T-helper 1 cell treated with Interleukin-12 subunit alpha and Interleukin-12 subunit beta and Interleukin-4 antibody, amounts not matched to agents 30 ng/mL and 1 ng/mL, for 36 hours (primary cell): ENCODE results near the gene PITPNM1. TPM values are rescaled to one million over a fixed set of nuclear protein-coding genes. Genes with fewer than 3 reads are reported as not detected.

Source experiments
- intact Hi-C: fragments of 100-400 bp; cut with micrococcal nuclease; formaldehyde crosslinking; loops from one replicate; pipeline ENCODE4 v1.15.1; 2024
- total RNA-seq: library from RNA; stranded (reverse); gene quantifications from 2 replicates; pipeline ENCODE4 v1.2.3, GENCODE V29; 2022

Gene PITPNM1
- total RNA-seq, 1 donor from 2014 or later, result 119 TPM

DNA sequence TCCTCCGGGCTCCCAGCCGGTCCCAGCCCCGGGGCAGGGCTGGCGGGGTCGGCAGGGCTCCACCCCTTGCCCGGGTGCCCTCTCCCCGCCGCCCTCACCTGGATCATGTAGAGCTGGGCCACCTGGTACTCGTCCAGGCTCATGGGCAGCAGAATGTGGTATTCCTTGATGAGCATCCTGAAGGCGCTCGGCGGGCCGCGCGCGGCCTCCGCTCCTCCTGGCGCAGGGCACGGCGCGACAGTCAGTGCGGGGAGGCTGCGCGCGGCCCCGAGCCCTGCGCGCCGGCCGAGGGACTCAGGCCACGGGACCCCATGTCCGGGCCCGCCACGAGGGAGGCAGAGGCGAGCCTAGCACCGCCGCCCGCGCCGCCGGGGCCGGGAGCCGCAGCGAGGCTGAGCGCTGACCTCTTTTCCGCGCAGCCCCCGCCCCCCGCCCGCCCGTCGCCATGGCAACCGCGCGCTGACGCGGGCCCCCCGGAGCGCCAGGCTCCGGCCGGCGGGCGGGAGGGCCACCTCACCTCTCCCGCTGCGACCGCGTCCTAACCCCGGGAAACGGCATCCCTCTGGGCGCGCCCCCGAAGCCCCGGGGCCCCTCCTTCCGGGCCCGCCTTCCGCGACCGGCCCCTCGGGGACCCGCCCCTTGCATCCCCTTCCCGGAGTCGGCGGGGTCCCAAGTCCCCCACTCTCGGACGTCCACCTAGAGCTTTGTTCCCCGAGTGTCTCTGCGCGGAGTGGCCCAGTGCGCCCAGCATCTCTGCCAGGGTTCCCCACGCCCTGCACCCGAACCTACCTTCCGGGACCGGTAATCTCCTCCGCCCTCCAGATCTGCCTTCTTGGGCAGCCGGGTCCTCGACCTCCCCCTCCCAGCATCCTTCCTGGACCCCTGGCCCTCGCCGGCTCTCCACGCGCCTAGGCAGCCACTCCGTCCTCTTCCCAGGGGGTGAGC lies 886 bp downstream of the PITPNM1 start:
- intact Hi-C loops, result no loop called here

DNA sequence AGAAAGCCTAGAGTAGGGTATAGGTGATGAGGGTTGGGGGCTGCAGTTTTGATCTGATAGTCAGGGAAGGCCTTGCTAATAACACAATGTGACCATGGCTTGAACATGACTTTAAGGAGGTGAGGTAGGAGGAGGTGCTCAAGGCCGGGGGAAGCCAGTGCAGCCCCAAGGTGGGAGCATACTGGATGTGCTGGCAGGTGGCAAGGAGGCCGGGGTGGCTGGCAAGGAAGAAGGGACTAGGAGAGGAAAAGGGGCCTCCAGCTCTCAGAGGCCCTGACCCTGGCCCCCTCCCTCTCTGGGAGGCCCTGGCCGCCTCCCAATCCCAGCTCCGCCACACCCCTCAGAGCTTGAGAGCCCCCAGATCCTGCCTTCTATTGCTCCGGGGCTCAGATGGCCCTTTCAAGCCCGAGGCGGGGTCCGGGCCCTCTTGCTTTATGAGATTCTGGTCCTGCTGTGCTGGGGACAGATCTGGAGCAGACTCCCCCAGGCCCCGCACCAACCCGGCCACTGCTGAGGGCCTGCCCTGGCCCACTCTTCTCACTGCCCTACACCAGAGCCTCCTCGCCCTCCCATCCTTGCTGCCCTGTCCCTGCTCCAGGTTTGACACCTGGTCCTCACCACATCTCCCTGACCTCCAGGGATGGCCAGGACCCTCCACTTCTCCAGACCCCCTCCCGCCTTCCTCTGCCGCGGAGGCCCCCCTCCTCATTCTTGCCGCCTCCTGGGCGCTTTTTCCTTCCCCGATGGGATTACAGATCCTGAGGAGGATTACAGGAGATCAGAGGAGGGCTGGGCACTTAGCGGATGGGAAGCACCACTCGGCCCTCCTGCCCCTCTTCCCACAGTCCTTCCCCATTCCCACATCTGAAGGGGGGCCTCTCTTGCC lies 1.8 kb downstream of the PITPNM1 start:
- intact Hi-C loops, result no loop called here

DNA sequence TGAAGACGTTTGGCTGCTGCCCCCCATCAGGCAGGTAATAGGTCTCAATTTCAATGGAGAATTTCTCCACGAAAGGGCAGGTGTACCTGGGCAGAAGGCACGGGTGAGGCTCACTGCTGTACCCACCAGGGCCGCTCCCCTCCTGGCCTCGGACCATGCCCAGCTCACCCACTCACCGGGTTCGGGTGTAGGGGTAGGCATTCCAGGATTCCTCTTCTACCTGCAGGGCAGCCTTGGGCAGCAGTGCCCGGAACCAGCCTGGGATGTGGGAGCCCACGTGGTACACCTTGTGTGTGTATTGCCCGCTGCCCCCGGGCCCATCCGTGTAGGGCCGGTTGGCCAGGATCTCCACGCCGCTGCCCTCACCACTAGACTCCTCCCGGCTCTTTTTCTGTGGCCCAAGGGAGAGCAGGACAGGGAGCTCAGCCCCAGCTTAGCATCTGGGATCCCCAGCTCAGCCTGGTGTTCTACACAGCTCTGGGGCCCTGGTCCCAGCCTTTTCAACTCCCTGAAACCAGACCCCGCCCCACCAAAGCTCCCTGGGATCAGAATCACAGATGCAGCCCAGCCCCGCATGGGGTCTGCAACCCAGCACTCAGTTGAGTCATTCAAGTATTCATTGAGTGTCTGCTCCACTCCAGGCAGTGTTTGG lies 2.7 kb downstream of the PITPNM1 start:
- intact Hi-C loops, result no loop called here

- intact Hi-C loops, result no loop called here
Observed at GRCh38 chr11:67501854-67502253, 3.3 kb downstream of the PITPNM1 start.

- intact Hi-C loops, result no loop called here
Observed at GRCh38 chr11:67500831-67501715, 4.1 kb downstream of the PITPNM1 start.

DNA sequence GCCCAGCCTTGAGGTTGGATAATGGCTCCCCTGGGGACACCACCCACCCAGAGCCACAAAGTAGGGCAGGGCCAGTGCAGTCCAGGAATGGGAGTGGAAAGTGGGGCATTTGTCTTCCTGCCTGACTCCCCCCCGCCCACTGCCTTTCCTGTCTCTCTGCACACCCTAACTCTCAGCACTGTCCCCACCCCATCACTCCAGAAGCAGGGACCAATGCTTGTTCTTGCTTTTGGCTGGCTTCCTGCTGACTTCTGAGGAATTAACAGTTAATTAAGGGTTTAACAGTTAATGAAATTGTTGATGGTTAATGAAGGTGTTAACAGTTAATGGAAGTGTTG lies 4.7 kb downstream of the PITPNM1 start:
- intact Hi-C loops, result no loop called here

GRCh38 chr11:67499808-67500483 lies 5.2 kb downstream of the PITPNM1 start:
- intact Hi-C loops, result no loop called here

DNA sequence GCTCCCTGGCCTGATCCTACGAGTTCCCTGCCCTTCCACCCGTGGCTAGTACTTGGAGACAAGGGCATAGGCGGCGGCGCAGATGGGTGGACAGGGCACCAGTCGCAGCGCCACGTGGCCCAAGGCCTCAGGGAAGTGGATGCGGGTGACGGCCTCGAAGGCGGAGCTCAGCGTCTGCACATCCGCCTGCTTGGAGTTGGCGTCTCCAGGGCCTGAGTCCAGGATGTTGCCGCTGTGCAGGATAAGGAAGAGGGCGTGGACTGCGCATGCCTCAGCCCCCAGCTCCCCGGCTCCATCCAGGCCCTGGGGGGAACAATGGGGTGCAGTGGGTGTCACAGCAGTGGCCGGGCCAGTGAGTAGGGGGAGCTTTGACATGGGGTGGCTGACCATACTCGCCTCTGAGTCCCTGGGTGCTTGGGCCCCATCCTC lies 6.6 kb downstream of the PITPNM1 start:
- intact Hi-C loops, result no loop called here

DNA sequence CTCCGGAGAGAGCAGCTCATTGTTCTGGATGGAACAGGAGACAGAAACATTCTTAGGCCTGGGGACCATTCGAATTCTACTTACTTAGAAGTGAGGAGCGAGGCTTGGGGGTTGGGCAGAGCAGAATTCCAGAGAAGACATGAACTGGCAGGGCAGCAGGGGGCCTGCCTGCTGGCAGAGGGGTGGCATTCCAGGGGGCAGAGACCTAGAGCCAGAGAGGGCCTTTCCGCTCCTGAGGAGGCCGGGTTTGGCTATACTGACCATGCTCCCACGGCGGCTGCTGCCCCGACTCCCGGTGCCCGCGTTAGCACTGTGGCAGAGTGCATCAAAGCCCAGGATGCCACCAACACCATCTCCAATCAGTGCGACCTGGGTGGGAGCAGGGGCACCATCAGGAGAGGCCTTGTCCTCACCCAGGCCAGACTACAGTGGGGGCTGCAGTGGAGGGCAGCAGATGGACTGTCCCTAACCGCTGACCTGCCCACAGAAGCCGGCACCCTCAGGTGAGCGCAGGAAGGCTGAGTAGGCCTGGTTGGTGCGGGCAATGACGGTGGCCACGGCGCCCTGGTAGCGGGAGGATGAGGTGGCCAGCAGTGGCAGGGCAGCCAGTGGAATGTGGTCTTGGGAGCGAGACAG lies 7.4 kb downstream of the PITPNM1 start:
- intact Hi-C loops, result no loop called here

DNA sequence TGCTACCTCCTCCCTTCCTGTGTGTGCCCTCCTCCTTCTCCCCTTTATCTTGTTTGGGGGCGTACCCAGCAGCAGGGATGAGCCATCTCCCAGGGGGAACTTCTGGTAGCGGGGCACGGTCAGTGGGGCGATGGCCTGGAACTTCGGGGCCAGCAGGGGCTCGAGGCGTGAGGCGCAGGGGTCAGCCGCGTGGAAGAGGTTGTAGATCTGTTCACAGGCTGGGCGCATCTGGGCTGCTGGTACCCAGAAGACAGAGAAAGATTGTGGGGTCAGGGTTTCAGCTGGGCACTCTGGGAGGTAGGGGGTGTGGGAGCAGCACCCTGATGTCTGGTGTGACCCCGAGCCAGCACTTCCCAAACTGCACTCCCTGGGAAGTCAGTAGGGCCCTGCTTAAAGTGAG lies 9.1 kb downstream of the PITPNM1 start:
- intact Hi-C loops, result no loop called here

DNA sequence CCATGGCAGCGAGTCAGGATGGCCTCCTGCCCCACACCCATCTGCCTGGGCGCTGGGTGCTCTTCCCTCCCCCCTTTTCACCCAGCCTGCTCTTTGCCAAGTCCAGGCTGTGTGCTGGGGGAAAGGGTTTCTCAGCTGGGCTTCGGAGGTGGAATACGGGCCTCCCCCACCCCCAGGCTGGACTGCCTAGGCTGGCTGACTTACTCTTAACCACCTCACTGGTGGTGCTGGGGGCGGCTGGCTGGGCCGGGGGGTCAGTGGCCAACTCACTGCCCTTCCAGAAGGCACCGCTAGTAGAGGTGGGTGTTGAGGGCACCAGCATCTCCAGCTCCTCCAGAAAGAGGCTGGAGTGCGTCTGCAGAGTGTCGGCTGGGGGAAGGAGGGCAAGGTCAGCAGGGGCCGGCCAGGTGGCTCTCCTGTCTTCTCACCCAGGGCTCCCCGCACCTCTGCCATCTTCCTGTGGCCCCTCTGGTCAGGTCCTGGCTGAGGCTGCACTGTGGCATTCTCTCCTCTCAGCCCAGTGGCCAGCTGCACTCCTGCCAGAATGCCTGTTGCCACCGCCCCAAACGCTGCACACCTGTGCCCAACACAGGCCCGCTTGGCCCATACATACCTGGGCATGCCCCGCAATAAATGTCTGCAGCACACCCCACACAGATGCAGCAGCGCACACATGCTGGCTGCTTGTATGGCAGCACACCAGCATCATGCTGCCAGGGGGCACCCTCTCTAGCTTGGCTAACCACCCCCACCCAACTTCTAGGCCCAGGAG lies 9.7 kb downstream of the PITPNM1 start:
- intact Hi-C loops, result no loop called here

GRCh38 chr11:67494371-67495233 lies 10.6 kb downstream of the PITPNM1 start:
- intact Hi-C loops, result no loop called here

DNA sequence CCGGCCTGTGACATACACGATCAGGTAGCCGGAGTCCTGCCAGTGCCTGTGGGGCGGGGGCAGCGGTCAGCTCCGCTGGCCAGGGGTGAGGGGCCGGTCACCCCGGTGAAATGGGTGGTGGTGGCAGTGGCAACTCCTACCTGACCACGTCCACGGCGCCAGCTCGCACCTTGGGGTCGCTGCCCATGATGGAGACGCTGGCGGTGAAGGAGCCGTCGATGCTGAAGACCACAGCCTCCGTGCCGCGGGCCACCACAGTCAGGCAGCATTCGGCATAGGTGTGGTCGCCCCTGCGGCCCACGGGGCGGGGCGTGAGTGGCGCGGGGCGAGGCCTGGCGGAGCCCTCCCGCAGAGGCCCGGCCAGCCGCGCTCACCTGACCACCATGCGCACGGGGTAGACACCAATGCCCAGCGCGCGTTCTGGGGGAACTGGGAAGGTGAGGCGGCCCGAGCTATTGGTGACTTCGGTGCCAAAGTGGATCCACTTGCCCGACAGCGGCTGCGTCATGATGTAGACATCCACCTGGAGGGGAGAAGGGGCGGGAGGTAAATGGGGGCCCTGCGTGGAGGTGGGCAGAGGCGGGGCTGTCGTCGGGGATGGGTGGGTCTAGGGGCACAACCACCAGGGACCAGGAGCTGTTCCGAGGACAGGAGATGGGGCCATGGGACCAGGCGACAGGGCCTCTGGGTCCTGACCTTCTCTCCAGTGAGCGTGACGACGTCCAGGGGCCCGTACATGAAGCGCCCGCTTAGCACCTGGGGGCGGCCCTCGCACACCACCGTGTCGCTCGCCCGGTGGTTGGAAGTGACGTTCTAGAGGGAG lies 11.4 kb downstream of the PITPNM1 start:
- intact Hi-C loops, result no loop called here

- intact Hi-C loops, result no loop called here
Observed at GRCh38 chr11:67492801-67493547, 12.2 kb downstream of the PITPNM1 start.

DNA sequence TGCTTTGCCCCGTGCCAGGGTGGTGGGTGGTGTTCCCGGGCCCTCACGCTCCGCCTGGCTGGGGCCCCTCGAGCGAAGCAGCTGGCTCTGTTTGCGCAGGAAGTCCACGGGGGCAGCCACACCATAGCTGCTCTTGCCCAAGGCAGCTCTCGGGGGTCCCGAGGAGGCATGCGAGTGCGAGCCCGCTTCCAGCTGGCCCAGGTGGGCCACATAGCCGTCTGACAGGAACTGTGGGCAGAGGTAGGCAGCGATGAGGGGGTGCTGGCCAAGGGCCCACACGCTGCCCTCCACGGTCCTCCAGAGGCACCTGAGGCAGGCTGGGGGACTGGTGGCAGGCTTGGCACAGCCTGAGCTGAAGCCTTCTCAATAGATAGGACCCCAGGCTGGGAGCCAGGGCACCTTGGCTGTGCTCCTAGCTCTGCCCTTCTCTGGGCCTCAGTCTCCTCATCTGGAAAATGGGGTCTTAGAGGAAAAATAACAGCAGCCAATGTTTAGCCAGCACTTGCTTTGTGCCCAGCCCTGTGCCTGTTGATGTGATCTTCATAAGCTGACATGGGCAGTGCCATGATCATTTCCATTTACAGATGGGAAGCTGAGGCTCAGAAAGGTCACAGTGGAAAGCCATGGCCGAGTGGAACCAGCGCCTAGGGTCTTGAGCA lies 13.0 kb downstream of the PITPNM1 start:
- intact Hi-C loops, result no loop called here
